GM04503 (cell line): ENCODE data around the gene YY1.
A peak's percentile ranks its signal among the peaks of the same experiment; 100 is the strongest.
"Not testable (repeated sequence)": the region's sequence is repeated elsewhere in the genome, so short reads cannot be mapped to it uniquely, and the experiment has no call there.

Experiments used
- DNase-seq: peaks from one replicate; pipeline ENCODE4 v3.0.0-alpha.2; 2012; ENCODE audit warnings: low read depth

The YY1 gene

DNA sequence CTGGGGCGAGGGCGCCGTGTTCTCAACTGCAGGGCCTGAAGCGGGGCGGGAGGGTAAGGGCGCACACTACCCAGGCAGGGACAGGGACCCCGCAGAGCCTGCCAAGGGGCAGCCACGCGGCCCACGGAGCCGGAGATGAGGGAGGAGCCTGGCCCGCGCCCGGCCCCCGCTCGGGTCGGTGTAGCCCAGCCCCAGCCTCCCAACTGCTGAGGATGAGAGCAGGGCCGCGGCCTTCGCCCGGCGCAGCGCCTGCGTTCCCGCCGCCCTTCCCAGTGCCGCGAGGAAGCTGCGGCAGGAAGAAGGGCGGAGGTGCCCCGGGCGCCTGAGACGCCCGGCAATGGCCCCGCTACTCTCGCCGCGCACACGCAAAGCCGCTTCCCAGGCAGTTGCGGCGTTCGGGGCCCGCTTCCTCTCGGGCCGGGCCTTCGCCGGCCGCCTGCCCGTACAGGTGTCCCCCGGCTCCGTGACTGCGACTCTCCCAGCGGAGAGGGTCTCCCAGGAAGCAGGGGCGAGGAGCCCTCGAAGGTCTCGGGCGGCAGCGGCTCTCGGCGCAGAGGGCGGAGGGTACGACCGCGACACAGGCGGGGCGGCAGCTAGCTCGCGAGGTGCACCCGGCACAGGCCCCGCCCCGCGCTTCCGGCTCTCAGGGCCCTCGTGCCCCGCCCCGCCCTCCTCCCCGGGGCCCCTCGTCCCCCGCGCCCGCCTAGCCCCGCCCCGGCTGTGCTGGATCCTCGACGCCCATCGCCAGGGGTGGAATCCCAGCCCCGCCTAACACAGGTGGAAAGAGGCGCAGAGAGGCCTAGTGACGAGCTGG lies 24.8 kb upstream of the YY1 start:
- DNase-seq, result no peak

GRCh38 chr14:100214770-100215083 lies 24.2 kb upstream of the YY1 start:
- DNase-seq, result no peak

DNA sequence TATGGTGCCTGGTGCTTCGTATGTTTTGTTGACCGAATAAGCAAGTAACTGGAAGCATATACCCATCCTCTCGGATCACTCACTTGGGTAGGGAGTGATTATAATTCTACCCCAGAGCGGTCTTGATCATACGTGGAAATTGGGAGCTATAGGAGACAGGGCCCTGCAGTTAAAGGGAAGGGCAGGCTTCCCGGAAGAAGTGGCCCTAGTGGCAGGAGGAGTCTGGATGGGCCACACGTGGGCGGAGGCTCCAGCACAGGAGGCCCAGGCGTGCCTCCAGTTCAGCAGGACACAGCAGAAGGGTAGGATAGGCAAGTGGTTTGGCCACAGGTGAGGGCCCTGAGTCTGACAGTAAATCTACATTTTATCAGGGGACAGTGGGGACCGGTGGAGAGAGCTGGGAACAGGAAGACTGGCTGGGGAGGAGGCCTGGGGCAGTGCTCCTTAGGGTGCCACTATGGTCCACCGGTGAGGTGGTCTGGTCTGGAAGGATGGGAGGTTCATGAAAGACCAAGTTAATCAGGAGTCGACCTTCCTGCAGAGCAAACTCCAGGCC lies 23.5 kb upstream of the YY1 start:
- no peak for DNase-seq

- no peak for DNase-seq
These were observed 19.7 kb upstream of the YY1 start for GRCh38 chr14:100219126-100219785.

- DNase-seq, result no peak
These were observed 17.3 kb upstream of the YY1 start for GRCh38 chr14:100221533-100222223.

DNA sequence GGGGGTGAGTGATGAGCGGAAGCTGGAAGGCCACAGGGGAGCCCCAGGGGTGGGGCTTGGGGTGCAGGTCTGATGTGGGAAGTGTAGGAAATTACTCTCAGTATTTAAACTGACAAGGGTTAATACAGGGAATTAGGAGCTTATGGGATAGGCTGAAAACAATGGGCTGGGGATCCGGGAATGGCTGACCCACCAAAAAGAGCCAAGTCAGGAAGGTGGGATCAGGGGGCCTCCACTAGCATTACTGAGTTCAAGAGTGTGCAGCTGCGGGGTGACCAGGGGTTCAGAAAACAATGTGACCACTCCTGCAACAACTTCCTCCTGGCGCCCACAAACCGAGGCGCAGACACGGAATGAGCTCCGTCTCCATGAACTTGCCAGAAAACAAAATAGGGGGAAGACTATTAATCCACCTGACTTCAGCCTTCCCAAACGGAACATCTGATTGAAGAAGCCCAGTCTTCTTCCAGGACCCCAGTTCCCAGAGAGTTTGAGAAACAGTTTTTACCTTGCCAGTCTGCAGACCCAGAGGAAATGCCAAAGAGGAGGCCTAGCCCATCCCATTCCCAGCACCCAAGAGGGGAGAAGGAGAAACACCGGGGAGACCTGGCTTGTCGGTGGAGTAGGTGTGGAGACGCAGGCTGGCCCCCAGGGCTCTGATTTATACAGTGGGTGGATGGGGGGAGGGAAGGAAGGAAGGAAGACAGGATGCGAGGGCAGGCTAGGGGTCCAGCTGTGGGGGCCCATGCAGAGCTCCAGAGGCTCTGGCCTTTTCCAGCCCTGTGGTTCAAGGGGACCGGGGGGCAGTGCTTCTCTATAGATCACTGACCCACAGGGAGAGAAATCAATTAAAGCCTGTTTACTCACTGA lies 16.5 kb upstream of the YY1 start:
- DNase-seq, result no peak

DNA sequence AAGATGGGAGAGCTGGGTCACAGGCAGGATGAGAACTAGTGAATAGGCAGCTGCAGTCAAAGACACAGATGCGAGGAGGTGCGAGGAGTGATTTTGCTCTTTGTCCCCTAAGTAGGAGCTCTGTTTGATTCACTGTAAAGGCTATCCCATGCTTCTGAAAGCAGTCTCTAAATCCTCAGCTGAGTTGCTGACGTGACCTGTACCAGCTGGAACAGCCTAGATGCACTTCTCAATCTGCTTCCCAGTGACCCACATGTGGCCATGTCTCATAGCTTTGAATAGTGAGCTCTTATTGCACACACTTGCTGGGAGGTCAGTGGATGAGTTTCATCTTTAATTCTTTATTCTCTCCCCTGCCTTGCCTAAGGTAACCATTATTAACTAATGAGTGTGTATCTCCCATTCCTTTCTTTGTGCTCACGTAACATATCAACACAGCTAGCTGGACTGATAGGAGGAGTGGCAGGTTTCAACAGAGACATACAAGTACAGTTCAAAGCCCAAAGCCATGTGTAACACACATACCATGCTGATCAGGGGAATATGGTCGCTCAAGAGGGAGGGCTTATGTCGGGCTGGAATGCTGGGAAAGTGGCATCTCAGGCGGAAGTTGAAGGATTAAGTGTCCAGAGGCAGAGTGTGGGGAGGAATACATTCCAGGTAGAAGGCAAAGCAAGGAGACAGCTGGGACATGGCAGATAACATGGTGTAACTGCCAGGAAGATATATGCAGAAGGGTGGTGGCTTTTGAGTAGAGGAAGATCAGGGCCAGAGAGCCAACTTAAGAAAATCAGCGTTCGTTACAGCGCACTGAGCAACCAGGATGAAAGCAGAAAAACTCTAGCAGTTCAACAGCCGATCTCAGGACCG lies 15.4 kb upstream of the YY1 start:
- no peak for DNase-seq

- no peak for DNase-seq
These were observed 14.6 kb upstream of the YY1 start for GRCh38 chr14:100224229-100224866.

- DNase-seq, result no peak
These were observed 13.8 kb upstream of the YY1 start for GRCh38 chr14:100225169-100225568.

GRCh38 chr14:100230361-100230760 lies 8.6 kb upstream of the YY1 start:
- no peak for DNase-seq

DNA sequence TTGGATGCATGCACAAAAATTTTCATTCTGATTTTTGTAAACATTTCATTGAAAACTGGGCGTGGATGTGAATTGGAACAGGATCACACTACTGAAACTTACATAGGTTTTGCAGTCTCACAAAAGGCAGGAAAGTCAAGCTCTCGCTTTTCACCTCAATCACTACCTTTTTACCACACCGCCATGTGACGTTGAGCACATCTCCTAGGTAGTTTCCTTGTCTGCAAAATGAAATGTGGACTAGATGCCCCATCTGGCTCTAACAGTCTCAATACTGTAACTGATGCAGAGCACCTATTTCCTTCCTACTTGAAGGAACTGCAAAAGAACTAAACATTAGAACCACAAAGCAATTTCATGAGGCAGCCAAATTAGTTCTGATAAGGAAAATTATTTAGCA lies 4.4 kb upstream of the YY1 start:
- DNase-seq, result no peak

- DNase-seq, result not testable (repeated sequence)
These were observed 2.6 kb upstream of the YY1 start for GRCh38 chr14:100236271-100236818.

GRCh38 chr14:100236881-100237280 lies 2.1 kb upstream of the YY1 start:
- DNase-seq, result no peak

- no peak for DNase-seq
These were observed 1.1 kb upstream of the YY1 start for GRCh38 chr14:100237735-100238418.

- DNase-seq, result no peak
These were observed 381 bp downstream of the YY1 start for GRCh38 chr14:100239211-100239839.

- peak; percentile 79 for DNase-seq
These were observed 1.1 kb downstream of the YY1 start for GRCh38 chr14:100239840-100240667.

DNA sequence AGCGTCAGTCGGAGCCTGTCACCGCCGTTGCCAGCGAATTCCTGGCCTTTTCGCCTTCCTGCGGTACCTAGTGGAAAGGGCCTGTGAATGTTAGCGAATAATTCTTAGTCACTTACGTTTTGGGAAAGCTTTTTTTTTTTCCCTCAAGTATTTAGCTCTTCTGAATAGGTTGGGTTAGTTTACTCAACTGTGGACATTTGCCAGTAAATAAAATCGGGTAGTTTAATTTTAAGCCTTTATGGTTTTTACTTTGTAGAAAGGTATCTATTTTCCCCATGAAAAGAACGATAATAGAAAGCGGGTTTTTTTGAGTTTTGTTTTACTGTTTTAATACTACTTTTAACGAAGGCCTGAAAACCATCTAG lies 1.7 kb downstream of the YY1 start:
- DNase-seq, result no peak

DNA sequence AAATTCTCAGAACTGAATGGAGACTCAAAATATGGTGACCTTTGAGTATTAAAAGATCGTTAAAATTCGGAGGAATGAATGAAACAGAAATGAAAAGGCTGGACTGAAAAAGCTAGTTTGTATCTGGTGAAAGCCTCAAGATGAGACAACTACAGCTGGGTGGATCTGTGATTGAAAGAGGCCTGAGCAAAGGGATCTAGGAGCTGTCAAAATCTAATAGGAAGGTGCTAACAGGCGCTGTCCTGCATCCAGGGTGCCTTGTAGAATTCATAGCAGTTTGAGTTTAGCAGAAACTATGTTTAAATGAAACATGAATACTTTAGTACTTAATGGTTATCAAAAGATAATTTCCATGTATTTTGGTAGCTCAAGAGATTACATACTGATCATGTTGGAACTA lies 2.3 kb downstream of the YY1 start:
- no peak for DNase-seq
